Measurements from ENCODE around the gene TRDMT1. TPM values are rescaled to one million over a fixed set of nuclear protein-coding genes. Genes with fewer than 3 reads are reported as not detected.

Gene TRDMT1
- total RNA-seq, 8 experiments from 2014 or later = 3.5 to 15.7 (median 10.0) TPM

DNA sequence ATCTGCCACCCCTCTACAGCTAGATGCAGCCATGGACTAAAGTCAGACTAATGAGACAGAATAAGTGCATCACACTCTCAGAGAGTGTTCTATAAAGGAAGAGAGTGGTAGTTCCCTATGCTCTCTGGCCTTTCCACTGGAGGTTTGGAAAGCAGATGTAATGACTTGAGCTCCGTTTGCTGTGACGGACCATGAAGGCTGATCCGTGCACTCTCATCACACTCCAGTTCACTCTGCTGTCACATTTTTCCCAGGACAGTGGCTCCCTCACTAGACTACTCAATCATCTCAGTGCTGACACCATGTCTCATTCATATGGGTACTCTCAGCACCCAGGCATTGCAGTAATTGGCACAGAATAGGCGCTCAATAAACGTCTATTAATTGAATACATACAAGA, 20.4 kb downstream of the TRDMT1 start:
- ATAC-seq (replicated peaks in 6 of 8) = peak in 2 of 8 experiments; percentile 24 to 26
- in situ Hi-C loops (cut with MboI; ENCODE audit: low pct_unique_long_range_greater_than_20kb in 2 of 9, low sequenced_read_pairs in 9 of 9, unreplicated experiment in 9 of 9) = no loop called here
- H3K27ac ChIP-seq = no peak overlapping the region

DNA sequence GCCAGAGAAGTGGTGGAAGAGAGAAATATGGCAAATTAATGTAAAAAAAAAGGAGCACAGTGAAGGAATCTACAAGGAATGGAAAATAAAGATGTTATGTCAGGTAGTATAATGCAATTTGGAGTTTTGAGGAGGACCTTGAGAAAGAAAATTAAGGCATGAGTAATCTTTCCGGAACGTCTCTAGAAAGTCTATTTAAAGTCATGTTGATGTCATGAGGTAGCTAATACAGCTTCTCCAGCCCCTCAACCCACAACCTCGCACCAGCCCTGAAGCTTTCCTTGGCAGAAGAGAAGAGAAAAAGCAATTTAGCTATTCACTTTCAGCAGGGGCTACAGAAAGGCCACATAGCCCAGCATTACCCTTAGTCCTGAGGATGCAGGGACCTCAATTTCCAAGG, 22.5 kb downstream of the TRDMT1 start:
- no peak for ATAC-seq (replicated peaks in 6 of 8)
- peaks cover 0 to 2% of the 10 kb centered on the region in 2 donors for H3K4me1 ChIP-seq (replicated peaks in 1 of 2)
- no peak overlapping the region for H3K4me3 ChIP-seq
- in situ Hi-C loops (cut with MboI; ENCODE audit: low pct_unique_long_range_greater_than_20kb in 2 of 9, low sequenced_read_pairs in 9 of 9, unreplicated experiment in 9 of 9) = no loop called here
- 42 to 94% (median 84%) methylated on average over 3 of the region's 3 CpGs; no CpG with 5 or more reads in 3 of the 10 experiments for WGBS, 10 experiments
- H3K27ac ChIP-seq = no peak overlapping the region

More for the DNA sequence above, 20.4 kb downstream of the TRDMT1 start:
- Histone ChIP-seq H3K4me3 (no peak overlapping the region), H3K4me1 (replicated peaks in 1 of 2) (peaks cover 0 to 2% of the 10 kb centered on the region in 2 donors)
- WGBS, 10 experiments = 50 to 100% (median 90%) methylated on average over 2 to 5 of the region's 5 CpGs; no CpG with 5 or more reads in 2 of the 10 experiments

DNA sequence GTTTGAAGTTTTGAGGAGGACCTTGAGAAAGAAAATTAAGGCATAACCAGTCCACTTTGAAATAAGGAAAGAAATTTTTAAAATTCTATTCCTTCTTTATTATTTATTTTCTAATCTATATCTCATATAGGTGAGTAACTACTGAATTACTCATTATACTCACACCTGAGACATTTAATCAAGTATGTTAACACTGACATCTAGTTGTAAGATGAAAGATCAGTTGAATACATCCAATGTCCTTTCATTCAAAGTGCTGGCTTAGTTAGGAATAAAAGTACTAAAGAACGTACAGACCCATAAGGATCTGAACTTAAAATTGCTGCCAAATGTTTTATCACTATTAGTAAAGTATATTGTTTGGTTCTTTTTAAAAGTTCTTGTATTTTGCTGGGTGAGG, 23.5 kb downstream of the TRDMT1 start:
- peaks cover 0 to 2% of the 10 kb centered on the region in 2 donors for H3K4me1 ChIP-seq (replicated peaks in 1 of 2)
- H3K27ac ChIP-seq = no peak overlapping the region
- no peak for ATAC-seq (replicated peaks in 6 of 8)
- H3K4me3 ChIP-seq = no peak overlapping the region
- 75 to 100% (median 100%) methylated on average over 1 of the region's 1 CpG; no CpG with 5 or more reads in 2 of the 10 experiments for WGBS, 10 experiments
- in situ Hi-C loops (cut with MboI; ENCODE audit: low pct_unique_long_range_greater_than_20kb in 2 of 9, low sequenced_read_pairs in 9 of 9, unreplicated experiment in 9 of 9) = no loop called here

DNA sequence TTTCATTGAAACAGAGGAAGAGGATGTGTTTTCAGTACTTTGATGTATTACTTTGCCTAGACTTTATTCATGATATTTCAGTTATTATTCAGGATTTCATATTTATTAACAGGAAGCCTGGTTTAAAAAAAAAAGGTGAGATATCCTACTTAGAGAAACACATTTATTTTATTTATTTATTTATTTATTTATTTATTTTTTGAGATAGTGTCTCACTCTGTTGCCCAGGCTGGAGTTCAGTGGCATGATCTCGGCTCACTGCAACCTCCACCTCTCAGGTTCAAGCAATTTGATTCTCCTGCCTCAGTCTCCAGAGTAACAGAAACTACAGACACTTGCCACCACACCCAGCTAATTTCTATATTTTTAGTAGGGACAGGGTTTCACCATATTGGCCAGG, 24.5 kb downstream of the TRDMT1 start:
- peaks cover 0 to 2% of the 10 kb centered on the region in 2 donors for H3K4me1 ChIP-seq (replicated peaks in 1 of 2)
- H3K4me3 ChIP-seq = no peak overlapping the region
- no peak for ATAC-seq (replicated peaks in 6 of 8)
- in situ Hi-C loops (cut with MboI; ENCODE audit: low pct_unique_long_range_greater_than_20kb in 2 of 9, low sequenced_read_pairs in 9 of 9, unreplicated experiment in 9 of 9) = no loop called here
- no peak overlapping the region for H3K27ac ChIP-seq
- whole genome bisulfite sequencing, 10 experiments = 86 to 100% (median 100%) methylated on average over 1 of the region's 1 CpG; no CpG with 5 or more reads in 4 of the 10 experiments

DNA sequence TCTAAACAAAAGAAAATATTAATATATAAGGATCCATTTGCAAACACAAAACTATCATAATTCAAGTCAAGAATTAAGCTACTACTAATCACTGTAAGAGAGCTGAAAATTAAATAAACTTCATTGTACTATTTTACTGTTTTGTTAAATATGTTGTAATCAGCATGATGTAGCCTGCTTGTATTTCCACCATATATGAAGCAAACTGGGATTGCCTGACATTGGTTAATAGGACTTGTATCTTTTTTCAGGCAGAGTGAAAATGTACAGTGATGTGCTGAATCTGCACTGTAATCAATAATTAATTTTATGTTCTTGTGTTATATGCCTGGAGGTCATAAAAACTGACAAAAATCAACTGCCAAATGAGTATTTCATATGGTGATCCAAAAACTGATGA, 25.4 kb downstream of the TRDMT1 start:
- H3K27ac ChIP-seq = no peak overlapping the region
- no peaks in the 10 kb centered on the region for H3K4me1 ChIP-seq (replicated peaks in 1 of 2)
- in situ Hi-C loops (cut with MboI; ENCODE audit: low pct_unique_long_range_greater_than_20kb in 2 of 9, low sequenced_read_pairs in 9 of 9, unreplicated experiment in 9 of 9) = no loop called here
- H3K4me3 ChIP-seq = no peak overlapping the region
- no peak for ATAC-seq (replicated peaks in 6 of 8)

GRCh38 chr10:17175551-17175950, 25.9 kb downstream of the TRDMT1 start:
- H3K4me1 ChIP-seq (replicated peaks in 1 of 2) = no peaks in the 10 kb centered on the region
- peak in 2 of 8 experiments; percentile 29 to 36 for ATAC-seq (replicated peaks in 6 of 8)
- no peak overlapping the region for H3K4me3 ChIP-seq
- WGBS, 10 experiments = 43 to 65% (median 60%) methylated on average over 1 to 4 of the region's 4 CpGs; no CpG with 5 or more reads in 1 of the 10 experiments
- no peak overlapping the region for H3K27ac ChIP-seq
- in situ Hi-C loops (cut with MboI; ENCODE audit: low pct_unique_long_range_greater_than_20kb in 2 of 9, low sequenced_read_pairs in 9 of 9, unreplicated experiment in 9 of 9) = no loop called here

GRCh38 chr10:17174626-17175025, 26.8 kb downstream of the TRDMT1 start:
- in situ Hi-C loops (cut with MboI; ENCODE audit: low pct_unique_long_range_greater_than_20kb in 2 of 9, low sequenced_read_pairs in 9 of 9, unreplicated experiment in 9 of 9) = no loop called here
- Histone ChIP-seq H3K4me1 (replicated peaks in 1 of 2) (no peaks in the 10 kb centered on the region), H3K4me3 (no peak overlapping the region), H3K27ac (no peak overlapping the region)
- no peak for ATAC-seq (replicated peaks in 6 of 8)

- 67 to 100% (median 89%) methylated on average over 1 to 4 of the region's 4 CpGs; no CpG with 5 or more reads in 2 of the 10 experiments for WGBS, 10 experiments
- in situ Hi-C loops (cut with MboI; ENCODE audit: low pct_unique_long_range_greater_than_20kb in 2 of 9, low sequenced_read_pairs in 9 of 9, unreplicated experiment in 9 of 9) = no loop called here
- Histone ChIP-seq H3K4me1 (replicated peaks in 1 of 2) (no peaks in the 10 kb centered on the region), H3K27ac (no peak overlapping the region), H3K4me3 (no peak overlapping the region)
- ATAC-seq (replicated peaks in 6 of 8) = peak in 1 of 8 experiments; percentile 39
Observed at GRCh38 chr10:17171141-17171641, 30.3 kb downstream of the TRDMT1 start.

- Histone ChIP-seq H3K4me3 (no peak overlapping the region), H3K27ac (no peak overlapping the region), H3K4me1 (replicated peaks in 1 of 2) (no peaks in the 10 kb centered on the region)
- in situ Hi-C loops (cut with MboI; ENCODE audit: low pct_unique_long_range_greater_than_20kb in 2 of 9, low sequenced_read_pairs in 9 of 9, unreplicated experiment in 9 of 9) = no loop called here
- ATAC-seq (replicated peaks in 6 of 8) = no peak
- WGBS, 10 experiments = 66 to 100% (median 85%) methylated on average over 1 to 4 of the region's 4 CpGs
Observed at GRCh38 chr10:17169803-17170202, 31.7 kb downstream of the TRDMT1 start.

- 70 to 100% (median 81%) methylated on average over 1 to 3 of the region's 3 CpGs; no CpG with 5 or more reads in 4 of the 10 experiments for WGBS, 10 experiments
- Histone ChIP-seq H3K27ac (no peak overlapping the region), H3K4me3 (no peak overlapping the region), H3K4me1 (replicated peaks in 1 of 2) (no peaks in the 10 kb centered on the region)
- ATAC-seq (replicated peaks in 6 of 8) = no peak
- in situ Hi-C loops (cut with MboI; ENCODE audit: low pct_unique_long_range_greater_than_20kb in 2 of 9, low sequenced_read_pairs in 9 of 9, unreplicated experiment in 9 of 9) = no loop called here
Observed at GRCh38 chr10:17166699-17167098, 34.8 kb downstream of the TRDMT1 start.

DNA sequence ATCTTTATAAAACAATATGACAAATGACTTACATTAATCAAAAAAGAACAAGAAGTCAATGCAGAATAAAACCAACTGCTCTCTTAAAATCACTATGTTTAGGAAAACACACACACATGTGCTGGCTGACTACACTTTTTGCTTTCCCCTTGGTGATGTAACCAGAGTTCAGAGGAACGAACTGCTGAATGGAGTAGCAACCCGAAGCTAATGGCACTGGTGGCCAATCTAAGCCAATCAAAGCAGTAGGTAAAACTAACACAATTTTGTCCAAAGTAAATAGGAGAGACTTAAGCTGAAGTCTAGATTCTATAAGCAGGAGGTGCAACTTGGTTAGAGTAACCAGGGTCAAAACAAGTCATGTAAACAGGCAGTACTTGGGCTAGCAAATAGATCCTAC, 38.6 kb downstream of the TRDMT1 start:
- in situ Hi-C loops (cut with MboI; ENCODE audit: low pct_unique_long_range_greater_than_20kb in 2 of 9, low sequenced_read_pairs in 9 of 9, unreplicated experiment in 9 of 9) = no loop called here
- ATAC-seq (replicated peaks in 6 of 8) = no peak
- Histone ChIP-seq H3K4me1 (replicated peaks in 1 of 2) (no peaks in the 10 kb centered on the region), H3K4me3 (no peak overlapping the region), H3K27ac (no peak overlapping the region)
- WGBS, 10 experiments = 60 to 100% (median 89%) methylated on average over 1 to 2 of the region's 2 CpGs; no CpG with 5 or more reads in 3 of the 10 experiments

GRCh38 chr10:17161775-17162174, 39.7 kb downstream of the TRDMT1 start:
- no peaks in the 10 kb centered on the region for H3K4me1 ChIP-seq (replicated peaks in 1 of 2)
- WGBS, 10 experiments = 33 to 89% (median 60%) methylated on average over 1 to 3 of the region's 3 CpGs; no CpG with 5 or more reads in 1 of the 10 experiments
- peak in 2 of 8 experiments; percentile 66 to 70 for ATAC-seq (replicated peaks in 6 of 8)
- H3K27ac ChIP-seq = no peak overlapping the region
- no peak overlapping the region for H3K4me3 ChIP-seq
- in situ Hi-C loops (cut with MboI; ENCODE audit: low pct_unique_long_range_greater_than_20kb in 2 of 9, low sequenced_read_pairs in 9 of 9, unreplicated experiment in 9 of 9) = no loop called here

DNA sequence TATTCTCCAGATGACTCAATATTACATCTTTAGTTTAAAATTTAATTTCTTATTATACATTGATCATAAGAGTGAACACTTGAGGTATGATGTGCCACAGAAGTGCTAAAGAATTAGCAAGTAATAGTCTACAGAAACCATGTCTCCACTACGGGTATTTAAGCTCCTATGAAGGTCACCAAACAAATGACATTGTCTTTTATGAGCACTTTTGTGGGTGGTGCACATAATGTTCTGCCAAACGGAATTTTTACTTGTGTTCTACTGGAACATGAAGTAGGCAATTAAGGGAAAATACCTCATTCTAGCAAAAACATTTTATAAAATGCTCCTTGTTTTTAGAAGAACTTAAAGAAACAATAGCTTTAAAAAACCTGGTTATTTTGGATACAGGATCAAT, 44.4 kb downstream of the TRDMT1 start:
- 36 to 91% (median 83%) methylated on average over 1 to 2 of the region's 2 CpGs; no CpG with 5 or more reads in 1 of the 10 experiments for WGBS, 10 experiments
- Histone ChIP-seq H3K4me3 (no peak overlapping the region), H3K4me1 (replicated peaks in 1 of 2) (no peaks in the 10 kb centered on the region), H3K27ac (no peak overlapping the region)
- in situ Hi-C loops (cut with MboI; ENCODE audit: low pct_unique_long_range_greater_than_20kb in 2 of 9, low sequenced_read_pairs in 9 of 9, unreplicated experiment in 9 of 9) = no loop called here
- no peak for ATAC-seq (replicated peaks in 6 of 8)

DNA sequence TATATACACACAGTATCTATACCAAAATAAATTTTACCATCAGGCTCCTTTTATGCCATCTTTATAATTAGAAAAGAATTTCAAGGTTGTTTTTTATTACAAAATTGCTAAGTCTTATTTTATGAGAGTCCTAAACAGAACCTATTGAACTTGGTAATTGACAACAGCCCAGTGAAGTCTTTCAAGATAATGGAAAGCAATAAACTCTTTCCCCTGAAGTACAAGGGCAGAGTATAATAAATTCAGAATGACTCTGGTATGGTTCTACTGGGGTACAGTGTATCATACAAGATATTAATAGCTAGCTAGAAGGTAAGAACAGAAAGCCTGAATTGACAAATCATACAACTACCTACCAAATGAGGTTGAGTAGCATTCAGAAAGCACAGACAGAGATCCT, 45.6 kb downstream of the TRDMT1 start:
- no peak overlapping the region for H3K27ac ChIP-seq
- no peak for ATAC-seq (replicated peaks in 6 of 8)
- in situ Hi-C loops (cut with MboI; ENCODE audit: low pct_unique_long_range_greater_than_20kb in 2 of 9, low sequenced_read_pairs in 9 of 9, unreplicated experiment in 9 of 9) = no loop called here
- no peaks in the 10 kb centered on the region for H3K4me1 ChIP-seq (replicated peaks in 1 of 2)
- H3K4me3 ChIP-seq = no peak overlapping the region

Measured in motor neuron (in vitro differentiated cells).